GM23248 (cell line): ENCODE results near the gene TRAPPC8. TPM values are rescaled to one million over a fixed set of nuclear protein-coding genes. Genes with fewer than 3 reads are reported as not detected.
"Not testable (repeated sequence)": the region's sequence is repeated elsewhere in the genome, so short reads cannot be mapped to it uniquely, and the experiment has no call there.

Experiments
- DNase-seq: peaks from one replicate; pipeline ENCODE4 v3.0.0-alpha.2; 2015
- H2AFZ ChIP-seq: fragments of 200-600 bp; sonication (generic); 2 replicates; pipeline ENCODE4 v1.6.1; 2016; ENCODE audit warnings: antibody characterized with exemption
- H3F3A ChIP-seq: fragments of 200-600 bp; sonication (generic); 2 replicates; pipeline ENCODE4 v1.6.1; 2016; ENCODE audit warnings: mild to moderate bottlenecking, antibody characterized with exemption, mixed run types; ENCODE audit not compliant: insufficient read depth
- H3K27ac ChIP-seq: fragments of 200-600 bp; sonication (generic); 2 replicates; pipeline ENCODE4 v1.5.1; 2016; ENCODE audit warnings: mild to moderate bottlenecking
- H3K27me3 ChIP-seq: fragments of 200-600 bp; sonication (generic); replicated peaks from 2 replicates; pipeline ENCODE4 v1.6.1; 2016; ENCODE audit warnings: mild to moderate bottlenecking; ENCODE audit not compliant: insufficient read depth
- H3K36me3 ChIP-seq: fragments of 200-600 bp; sonication (generic); 2 replicates; pipeline ENCODE4 v1.6.1; 2016; ENCODE audit warnings: low read depth, mild to moderate bottlenecking
- H3K4me1 ChIP-seq: fragments of 200-600 bp; sonication (generic); 2 replicates; pipeline ENCODE4 v1.6.1; 2016; ENCODE audit warnings: mild to moderate bottlenecking; ENCODE audit not compliant: insufficient read depth
- H3K4me2 ChIP-seq: fragments of 200-600 bp; sonication (generic); one replicate; pipeline ENCODE4 v1.6.1; 2016; ENCODE audit warnings: mild to moderate bottlenecking; ENCODE audit not compliant: unreplicated experiment
- H3K4me3 ChIP-seq: fragments of 200-600 bp; sonication (generic); 2 replicates; pipeline ENCODE4 v1.5.1; 2016; ENCODE audit warnings: mild to moderate bottlenecking
- H3K79me2 ChIP-seq: fragments of 200-600 bp; sonication (generic); 2 replicates; pipeline ENCODE4 v1.6.1; 2016; ENCODE audit warnings: mild to moderate bottlenecking; ENCODE audit not compliant: insufficient read depth
- H3K9ac ChIP-seq: fragments of 200-600 bp; sonication (generic); 2 replicates; pipeline ENCODE4 v1.6.1; 2016; ENCODE audit warnings: mild to moderate bottlenecking
- H3K9me2 ChIP-seq: fragments of 200-600 bp; sonication (generic); 2 replicates; pipeline ENCODE4 v1.6.1; 2016; ENCODE audit warnings: mixed run types, mild to moderate bottlenecking, moderate library complexity; ENCODE audit not compliant: insufficient read depth
- H3K9me3 ChIP-seq: fragments of 200-600 bp; sonication (generic); one replicate; pipeline ENCODE4 v1.6.1; 2017; ENCODE audit warnings: low read depth
- H4K20me1 ChIP-seq: fragments of 200-600 bp; sonication (generic); 2 replicates; pipeline ENCODE4 v1.6.0; 2016; ENCODE audit not compliant: insufficient read depth
- EZH2 ChIP-seq: fragments of 200-600 bp; sonication (generic); IDR thresholded peaks from 2 replicates; pipeline ENCODE4 v1.6.1; 2018; ENCODE audit warnings: antibody characterized with exemption, mild to moderate bottlenecking; ENCODE audit not compliant: insufficient read depth, poor library complexity, severe bottlenecking
- EZH2phosphoT487 ChIP-seq: fragments of 200-600 bp; sonication (generic); IDR thresholded peaks from 2 replicates; pipeline ENCODE4 v1.6.1; 2018; ENCODE audit warnings: antibody characterized with exemption, moderate library complexity, mild to moderate bottlenecking, low read depth; ENCODE audit not compliant: insufficient read depth
- WGBS, 2 experiments: methylation state at CpG; one replicate each; pipeline ENCODE4 v1.1.6; 2015 to 2017; ENCODE audit warnings: low lambda C conversion rate in 2 of 2, low coverage in 1 of 2; ENCODE audit errors: missing lambda C conversion rate in 2 of 2; 5-methylcytosine and 5-hydroxymethylcytosine counted together
- in situ Hi-C: fragments of 300-500 bp; cut with MboI; formaldehyde crosslinking; loops from 2 replicates; pipeline ENCODE4 v1.15.0; 2020
- polyA plus RNA-seq: library from polyadenylated mRNA; unstranded; fragments of >200 nt; fragmentation: Nextera tagmentation; extraction: Ambion mirVana; gene quantifications from 2 replicates; pipeline ENCODE4 v1.2.1, GENCODE V29; 2016
- total RNA-seq: library from RNA; depleted of rRNA; stranded (reverse); fragments of >200 nt; shearing (Covaris generic); gene quantifications from 2 replicates; pipeline ENCODE4 v1.2.3, GENCODE V29; 2014

TRAPPC8 gene
- total and polyA plus RNA-seq, 2 experiments from 2014 or later, result 10.1 to 39.4 TPM

DNA sequence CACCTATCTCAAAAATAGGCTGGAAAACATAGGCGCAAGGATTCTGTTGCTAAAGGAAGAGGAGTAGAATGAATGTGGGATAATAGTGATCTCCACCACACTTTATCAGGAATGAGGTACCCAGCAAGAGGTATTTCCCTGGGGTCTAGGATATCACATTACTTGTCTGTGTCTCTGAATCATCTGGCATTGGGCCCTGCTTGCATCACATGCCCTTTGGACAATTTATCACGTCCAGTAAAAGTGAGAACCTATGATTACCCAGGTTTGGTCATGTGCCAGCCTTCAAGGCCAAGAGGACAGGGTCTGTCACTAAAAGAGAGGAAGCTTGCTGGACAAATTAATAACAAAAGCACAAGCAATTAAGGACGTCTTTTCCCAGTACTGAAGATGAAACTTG lies 11.4 kb upstream of the TRAPPC8 start:
- no peaks in the 10 kb centered on the region for H3K9me3 ChIP-seq
- in situ Hi-C loops, result loop anchor here (25.0 kb wide), 2 partner anchors 217 to 392 kb away; no protein-coding TSS in a partner anchor

DNA sequence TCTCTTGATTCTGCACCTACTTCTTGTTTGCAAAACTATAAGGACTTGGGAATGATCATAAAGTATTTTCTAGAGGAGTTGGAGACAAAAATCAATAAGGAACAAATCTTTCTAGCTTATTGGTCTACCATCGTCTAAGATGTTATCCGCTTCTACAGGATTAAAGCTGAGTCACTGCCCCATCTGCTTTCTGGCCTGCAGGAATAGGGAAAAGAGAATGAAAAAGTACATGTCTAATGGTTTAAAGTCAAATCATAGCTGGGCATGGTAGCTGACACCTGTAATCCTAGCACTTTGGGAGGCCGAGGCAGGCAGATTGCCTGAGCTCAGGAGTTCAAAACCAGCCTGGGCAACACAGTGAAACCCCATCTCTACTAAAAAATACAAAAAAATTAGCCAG lies 10.8 kb upstream of the TRAPPC8 start:
- H3K9ac ChIP-seq, H3K9me2 ChIP-seq, H4K20me1 ChIP-seq, H3K4me1 ChIP-seq, H3K79me2 ChIP-seq, H2AFZ ChIP-seq, DNase-seq, H3F3A ChIP-seq, H3K4me2 ChIP-seq, H3K36me3 ChIP-seq, H3K27ac ChIP-seq, H3K4me3 ChIP-seq, H3K27me3 ChIP-seq, H3K9me3 ChIP-seq: not testable (repeated sequence)
- 61 to 70% methylated on average over 3 of the region's 3 CpGs for WGBS, 2 experiments
- in situ Hi-C loops, result loop anchor here (25.0 kb wide), 2 partner anchors 216 to 391 kb away; no protein-coding TSS in a partner anchor

More for the DNA sequence above, 11.4 kb upstream of the TRAPPC8 start:
- H3K9me2 ChIP-seq, result no peaks in the 10 kb centered on the region
- no peaks in the 10 kb centered on the region for H3F3A ChIP-seq
- no peak for DNase-seq
- H3K4me2 ChIP-seq, result no peak overlapping the region
- H2AFZ ChIP-seq, result no peak overlapping the region
- H3K4me3 ChIP-seq, result no peak overlapping the region
- WGBS, 2 experiments, result 31 to 34% methylated on average over 3 of the region's 3 CpGs
- H3K27me3 ChIP-seq, result no peaks in the 10 kb centered on the region
- H3K79me2 ChIP-seq, result no peaks in the 10 kb centered on the region
- H3K4me1 ChIP-seq, result no peaks in the 10 kb centered on the region
- TF ChIP-seq EZH2phosphoT487 (no peak), EZH2 (no peak)
- H3K36me3 ChIP-seq, result no peaks in the 10 kb centered on the region
- H3K27ac ChIP-seq, result no peak overlapping the region
- H3K9ac ChIP-seq, result no peak overlapping the region
- H4K20me1 ChIP-seq, result no peaks in the 10 kb centered on the region

DNA sequence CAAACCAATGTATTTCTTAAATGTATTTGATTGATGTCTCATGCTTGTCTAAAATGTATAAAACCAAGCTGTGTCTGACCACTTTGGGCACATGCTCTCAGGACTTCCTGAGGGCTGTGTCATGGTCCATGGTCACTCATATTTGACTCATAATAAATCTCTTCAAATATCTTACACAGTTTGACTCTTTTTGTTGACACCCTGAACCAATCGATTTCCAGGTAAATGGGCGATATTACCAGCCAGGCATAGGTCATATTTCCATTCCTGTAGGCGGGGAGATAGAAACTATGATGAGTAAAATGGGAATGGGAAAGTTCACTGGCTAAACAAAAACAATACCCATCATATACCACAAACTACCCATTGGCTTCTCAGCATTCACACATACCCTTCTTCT lies 9.3 kb upstream of the TRAPPC8 start:
- Histone ChIP-seq H3K4me3 (no peak overlapping the region), H3K9me2 (no peaks in the 10 kb centered on the region), H3K79me2 (no peaks in the 10 kb centered on the region), H3K27ac (no peak overlapping the region), H2AFZ (no peak overlapping the region), H3F3A (no peaks in the 10 kb centered on the region), H3K9me3 (no peaks in the 10 kb centered on the region), H3K36me3 (no peaks in the 10 kb centered on the region), H3K9ac (no peak overlapping the region), H3K4me1 (no peaks in the 10 kb centered on the region), H3K4me2 (no peak overlapping the region), H4K20me1 (no peaks in the 10 kb centered on the region), H3K27me3 (no peaks in the 10 kb centered on the region)
- in situ Hi-C loops, result loop anchor here (25.0 kb wide), 2 partner anchors 215 to 390 kb away; no protein-coding TSS in a partner anchor
- DNase-seq, result no peak
- 45 to 63% methylated on average over 3 of the region's 3 CpGs for WGBS, 2 experiments
- TF ChIP-seq EZH2phosphoT487 (no peak), EZH2 (no peak)

DNA sequence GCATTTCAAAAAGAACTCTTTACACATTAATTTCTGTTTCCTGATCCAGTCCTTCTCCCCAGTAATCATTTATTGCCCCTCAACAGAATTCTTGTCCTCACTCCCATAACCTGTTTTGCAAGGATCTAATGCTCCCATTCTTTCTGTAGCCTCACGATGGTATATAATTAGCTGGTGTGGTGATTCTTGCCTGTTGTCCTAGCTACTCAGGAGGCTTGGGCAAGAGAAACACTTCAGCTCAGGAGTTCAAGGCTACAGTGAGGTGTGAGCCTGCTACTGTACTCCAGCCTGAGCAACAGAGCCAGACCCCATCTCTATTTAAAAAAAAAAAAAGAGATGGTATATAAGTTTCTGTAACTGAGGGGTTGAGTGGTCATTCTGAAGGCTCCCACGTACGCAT lies 7.7 kb upstream of the TRAPPC8 start:
- in situ Hi-C loops, result loop anchor here (25.0 kb wide), 2 partner anchors 213 to 388 kb away; no protein-coding TSS in a partner anchor

DNA sequence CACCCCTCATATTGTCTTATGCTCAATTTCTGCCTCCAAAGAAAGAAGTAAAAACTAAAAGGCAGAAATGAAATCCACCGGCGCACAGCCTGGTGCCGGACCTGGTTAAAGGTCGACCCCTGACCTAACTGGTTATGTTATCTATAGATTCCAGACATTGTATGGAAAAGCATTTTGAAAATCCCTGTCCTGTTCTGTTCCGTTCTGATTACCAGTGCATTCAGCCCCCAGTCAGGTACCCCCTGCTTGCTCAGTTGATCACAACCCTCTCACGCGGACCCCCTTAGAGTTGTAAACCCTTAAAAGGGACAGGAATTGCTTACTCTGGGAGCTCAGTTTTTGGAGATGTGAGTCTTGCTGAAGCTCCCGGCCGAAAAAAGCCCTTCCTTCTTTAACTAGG lies 5.4 kb upstream of the TRAPPC8 start:
- DNase-seq, H3F3A ChIP-seq, H3K79me2 ChIP-seq, H3K4me1 ChIP-seq, H3K9me2 ChIP-seq, H3K4me3 ChIP-seq, H3K36me3 ChIP-seq, H3K9ac ChIP-seq, in situ Hi-C loops, H3K27ac ChIP-seq, H3K27me3 ChIP-seq, H4K20me1 ChIP-seq, H3K4me2 ChIP-seq, H2AFZ ChIP-seq, H3K9me3 ChIP-seq: not testable (repeated sequence)
- WGBS, 2 experiments, result 75 to 77% methylated on average over 9 of the region's 9 CpGs

More for the DNA sequence above, 7.7 kb upstream of the TRAPPC8 start:
- no peak for TF ChIP-seq EZH2phosphoT487
- no peak for TF ChIP-seq EZH2
- no peak overlapping the region for H3K4me2 ChIP-seq
- no peak overlapping the region for H3K9ac ChIP-seq
- H3K9me2 ChIP-seq, result no peaks in the 10 kb centered on the region
- DNase-seq, result no peak
- H3K27ac ChIP-seq, result no peak overlapping the region
- no peak overlapping the region for H2AFZ ChIP-seq
- H3K36me3 ChIP-seq, result no peaks in the 10 kb centered on the region
- H3K9me3 ChIP-seq, result no peaks in the 10 kb centered on the region
- 59 to 71% methylated on average over 3 of the region's 3 CpGs for WGBS, 2 experiments
- no peaks in the 10 kb centered on the region for H4K20me1 ChIP-seq
- no peaks in the 10 kb centered on the region for H3K79me2 ChIP-seq
- no peaks in the 10 kb centered on the region for H3F3A ChIP-seq
- H3K4me3 ChIP-seq, result no peak overlapping the region
- H3K27me3 ChIP-seq, result no peaks in the 10 kb centered on the region
- no peaks in the 10 kb centered on the region for H3K4me1 ChIP-seq
